Stimulated activated naive CD4-positive, alpha-beta T cell treated with Interleukin-2 at 50 U/mL for 16 hours (primary cell): ENCODE results near the gene SCFD1.
"Not testable (repeated sequence)": the region's sequence is repeated elsewhere in the genome, so short reads cannot be mapped to it uniquely, and the experiment has no call there.

Experiments
- DNase-seq: peaks from one replicate; lab custom pipeline; 2025; lab: John Stamatoyannopoulos, UW

The SCFD1 gene, protein sequence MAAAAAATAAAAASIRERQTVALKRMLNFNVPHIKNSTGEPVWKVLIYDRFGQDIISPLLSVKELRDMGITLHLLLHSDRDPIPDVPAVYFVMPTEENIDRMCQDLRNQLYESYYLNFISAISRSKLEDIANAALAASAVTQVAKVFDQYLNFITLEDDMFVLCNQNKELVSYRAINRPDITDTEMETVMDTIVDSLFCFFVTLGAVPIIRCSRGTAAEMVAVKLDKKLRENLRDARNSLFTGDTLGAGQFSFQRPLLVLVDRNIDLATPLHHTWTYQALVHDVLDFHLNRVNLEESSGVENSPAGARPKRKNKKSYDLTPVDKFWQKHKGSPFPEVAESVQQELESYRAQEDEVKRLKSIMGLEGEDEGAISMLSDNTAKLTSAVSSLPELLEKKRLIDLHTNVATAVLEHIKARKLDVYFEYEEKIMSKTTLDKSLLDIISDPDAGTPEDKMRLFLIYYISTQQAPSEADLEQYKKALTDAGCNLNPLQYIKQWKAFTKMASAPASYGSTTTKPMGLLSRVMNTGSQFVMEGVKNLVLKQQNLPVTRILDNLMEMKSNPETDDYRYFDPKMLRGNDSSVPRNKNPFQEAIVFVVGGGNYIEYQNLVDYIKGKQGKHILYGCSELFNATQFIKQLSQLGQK

GRCh38 chr14:30621940-30622830 is at the start of gene SCFD1:
Gene SCFD1, plus strand, starts transcription at chr14:30622319. Its CDS starts 20 bp downstream, at chr14:30622339.
- DNase-seq, result peak; percentile 92

DNA sequence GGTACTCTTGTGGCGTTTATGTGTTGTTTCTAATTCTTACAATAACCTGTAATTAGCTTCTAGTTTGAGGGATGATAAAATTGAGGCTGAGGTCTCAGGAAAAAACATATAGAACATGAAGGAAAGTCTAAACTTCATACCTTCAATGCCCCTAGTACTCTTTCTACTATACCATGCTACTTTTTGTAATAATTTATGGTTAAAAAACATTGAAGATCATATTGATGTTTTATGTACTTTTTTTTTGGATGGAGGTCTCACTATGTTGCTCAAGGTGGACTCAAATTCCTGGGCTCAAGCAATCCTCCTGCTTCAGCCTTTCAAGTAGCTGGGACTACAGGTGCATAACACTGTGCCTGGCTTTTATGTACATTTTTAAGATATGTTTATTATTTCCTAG is 49.3 kb upstream of the SCFD1 start:
- no peak for DNase-seq

- DNase-seq, result no peak
Observed at GRCh38 chr14:30573226-30573814, 48.8 kb upstream of the SCFD1 start.

- no peak for DNase-seq
Observed at GRCh38 chr14:30573966-30574365, 48.2 kb upstream of the SCFD1 start.

GRCh38 chr14:30574777-30575176 is 47.3 kb upstream of the SCFD1 start:
- DNase-seq, result not testable (repeated sequence)

DNA sequence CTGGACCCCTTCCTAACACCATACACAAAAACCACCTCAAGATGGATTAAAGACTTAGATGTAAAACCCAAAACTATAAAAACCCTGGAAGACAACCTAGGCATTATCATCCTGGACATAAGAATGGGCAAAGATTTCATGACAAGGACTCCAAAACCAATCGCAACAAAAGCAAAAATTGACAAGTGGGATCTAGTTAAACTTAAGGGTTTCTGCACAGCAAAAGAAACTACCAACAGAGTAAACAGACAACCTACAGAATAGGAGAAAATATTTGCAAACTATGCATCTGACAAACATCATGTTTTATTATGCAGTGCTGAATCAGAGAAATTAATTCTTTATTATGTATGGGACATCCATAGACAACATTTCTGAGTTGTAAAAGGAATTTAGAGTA is 45.8 kb upstream of the SCFD1 start:
- DNase-seq, result not testable (repeated sequence)

DNA sequence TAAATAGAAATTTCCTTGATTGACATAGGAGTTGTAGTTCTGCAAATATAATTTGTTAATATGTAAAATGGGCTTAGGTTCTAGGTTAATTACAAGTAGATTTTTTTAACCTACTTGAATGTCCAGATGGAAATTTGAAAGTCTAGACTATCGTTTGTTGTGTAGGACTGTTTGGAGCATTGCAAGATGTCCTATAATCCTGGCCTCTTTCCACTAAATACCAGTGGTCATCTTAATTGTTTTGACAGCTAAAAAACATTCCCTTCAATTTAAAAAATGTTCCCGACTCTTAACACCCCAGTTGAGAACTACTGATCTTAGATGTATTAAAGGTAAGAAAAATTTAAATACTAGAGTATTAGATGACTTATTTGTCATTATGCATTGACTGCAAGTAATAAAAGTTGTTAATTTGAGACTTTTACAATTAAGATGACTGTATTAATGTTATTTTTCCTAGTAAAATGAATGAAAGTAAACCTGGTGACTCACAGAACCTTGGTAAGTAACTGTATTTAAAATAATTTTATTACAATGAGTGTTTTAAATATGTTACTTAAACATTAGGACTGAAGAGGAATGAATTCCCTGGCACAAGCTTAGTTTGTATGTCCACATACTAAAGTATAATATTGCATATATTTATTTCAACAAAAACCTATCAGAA is 41.4 kb upstream of the SCFD1 start:
- DNase-seq, result no peak

DNA sequence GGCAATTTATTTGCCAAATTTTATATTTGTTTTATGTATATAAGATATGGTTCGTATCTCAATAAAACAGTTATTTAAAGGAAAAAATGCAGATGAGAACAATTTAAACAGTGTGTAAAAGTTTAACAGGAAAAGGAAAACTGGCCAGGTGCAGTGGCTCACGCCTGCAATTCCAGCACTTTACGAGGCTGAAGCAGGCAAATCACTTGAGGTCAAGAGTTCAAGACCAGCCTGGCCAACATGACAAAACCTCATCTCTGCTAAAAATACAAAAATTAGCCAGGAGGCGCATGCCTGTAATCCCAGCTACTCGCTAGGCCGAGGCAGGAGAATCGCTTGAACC is 40.9 kb upstream of the SCFD1 start:
- no peak for DNase-seq

DNA sequence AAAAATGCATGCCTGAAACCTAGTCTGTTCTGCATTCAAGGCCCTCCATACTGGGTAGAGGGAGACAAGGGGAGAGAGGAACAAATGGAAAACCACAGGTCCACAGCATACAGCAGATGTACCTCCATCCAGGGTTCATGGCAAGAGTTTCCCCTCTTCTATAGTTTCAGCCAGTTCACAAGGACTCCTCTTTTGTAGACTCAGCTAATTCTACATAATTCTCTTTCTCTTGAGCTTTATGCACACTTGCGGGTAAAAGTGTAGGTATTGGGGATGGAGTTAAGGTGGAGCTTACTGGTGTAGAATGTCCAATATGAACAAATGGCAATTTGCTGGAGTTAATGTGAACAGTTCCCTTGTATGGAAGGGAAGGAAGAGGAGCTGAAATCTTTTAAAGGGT is 39.7 kb upstream of the SCFD1 start:
- no peak for DNase-seq

DNA sequence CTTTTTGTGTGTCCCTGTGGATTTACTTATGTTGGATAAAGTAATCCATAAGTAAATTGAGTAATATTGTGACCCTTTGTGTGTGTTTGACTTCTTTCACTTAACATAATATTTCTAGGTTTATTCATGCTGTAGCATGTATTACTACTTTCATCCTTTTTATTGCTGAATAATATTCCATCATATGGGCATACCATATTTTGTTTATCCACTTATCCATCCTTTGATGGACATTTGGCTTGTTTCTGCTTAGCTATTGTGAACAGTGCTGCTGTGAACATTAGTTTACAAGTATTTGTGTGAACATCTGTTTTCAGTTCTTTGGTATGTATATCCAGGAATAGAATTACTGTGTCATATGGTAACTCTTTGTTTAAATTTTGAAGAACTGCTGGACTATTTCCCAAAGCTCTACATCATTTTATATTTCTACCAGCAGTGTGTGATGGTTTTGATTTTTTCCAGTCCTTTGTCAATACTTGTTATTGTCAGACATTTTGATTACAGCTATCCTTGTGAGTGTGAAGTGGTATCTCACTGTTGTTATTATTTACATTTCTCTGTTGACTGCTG is 38.0 kb upstream of the SCFD1 start:
- no peak for DNase-seq

DNA sequence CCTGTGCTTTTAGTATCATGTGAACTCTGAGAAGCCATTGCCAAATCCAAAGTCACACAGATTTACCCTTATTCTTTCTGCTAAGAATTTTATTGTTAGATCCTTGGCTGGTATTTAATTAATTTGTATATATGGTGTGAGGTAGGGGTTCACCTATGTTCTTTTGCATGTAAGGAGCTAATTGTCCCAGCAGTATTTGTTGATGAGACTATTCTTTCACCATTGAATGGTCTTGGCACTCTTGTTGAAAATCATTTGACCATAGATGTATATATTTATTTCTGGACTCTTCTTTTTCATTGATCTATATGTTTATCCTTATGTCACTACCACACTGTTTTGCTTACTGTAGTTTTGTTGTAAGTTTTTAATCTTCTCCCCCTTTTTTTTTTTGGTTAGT is 36.9 kb upstream of the SCFD1 start:
- no peak for DNase-seq

- DNase-seq, result no peak
Observed at GRCh38 chr14:30587141-30587540, 35.0 kb upstream of the SCFD1 start.

DNA sequence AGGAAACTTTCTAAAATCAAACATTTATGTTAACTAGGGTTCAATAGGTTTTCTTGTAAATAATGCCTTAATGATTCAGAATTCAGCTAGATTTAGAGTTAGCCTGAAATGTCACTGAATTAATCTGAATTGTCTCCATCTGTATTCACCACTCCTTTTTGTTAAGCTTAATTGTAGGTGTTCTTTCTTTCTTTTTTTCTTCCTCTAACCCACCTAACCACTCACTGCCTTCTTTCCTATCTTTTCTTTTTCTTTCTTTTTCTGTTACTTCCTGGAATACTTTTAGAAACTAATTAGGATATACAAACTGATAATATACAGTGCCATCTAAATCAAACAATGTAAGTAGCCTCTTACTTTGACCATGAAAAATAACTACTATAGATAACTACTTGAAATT is 33.2 kb upstream of the SCFD1 start:
- DNase-seq, result no peak

- DNase-seq, result no peak
Observed at GRCh38 chr14:30596935-30597334, 25.2 kb upstream of the SCFD1 start.

- no peak for DNase-seq
Observed at GRCh38 chr14:30597504-30597903, 24.6 kb upstream of the SCFD1 start.

DNA sequence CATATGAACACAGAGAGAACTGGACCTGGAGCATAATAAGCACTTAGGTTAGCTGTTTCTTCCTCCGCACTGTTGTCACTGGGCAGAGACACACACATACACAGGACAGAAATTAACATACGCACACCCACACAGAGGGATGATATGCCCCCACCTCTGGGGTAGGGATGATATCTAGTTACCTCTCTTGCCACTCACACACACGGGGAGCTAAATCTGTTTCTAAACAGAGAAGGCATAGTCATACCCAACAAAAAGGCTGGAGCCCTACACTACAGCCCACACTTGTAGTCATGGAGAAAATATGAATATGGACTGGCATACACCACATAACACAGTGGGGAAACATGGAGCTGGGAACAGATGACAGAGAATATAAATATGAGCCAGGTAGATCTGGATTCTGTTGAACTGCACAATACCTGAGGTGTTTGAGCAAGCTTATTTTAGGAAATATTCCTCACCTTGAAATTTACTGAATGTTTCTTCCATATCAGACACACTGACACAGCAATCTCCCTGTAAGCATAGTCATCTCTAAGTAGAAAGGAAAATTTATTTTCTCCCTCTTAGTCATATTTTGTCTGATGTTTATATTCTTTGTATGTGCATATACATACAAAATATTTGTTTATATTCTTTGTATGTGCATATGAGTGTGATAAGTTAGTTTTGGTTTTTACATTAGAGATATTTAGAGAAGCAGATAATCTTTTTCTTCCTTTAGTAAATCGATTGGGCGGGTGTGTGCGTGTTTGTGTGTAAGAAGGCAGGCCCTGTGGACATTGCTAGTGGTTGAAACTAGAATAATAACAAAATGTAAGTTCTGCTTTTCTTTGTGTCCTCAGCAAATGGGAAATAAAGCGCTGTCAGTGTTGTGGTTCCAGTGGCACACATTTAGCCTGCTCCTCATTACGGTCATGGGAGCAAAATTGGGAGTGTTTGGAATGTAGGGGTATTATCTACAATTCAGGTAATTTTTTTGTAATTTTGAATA is 20.9 kb upstream of the SCFD1 start:
- DNase-seq, result no peak

- no peak for DNase-seq
Observed at GRCh38 chr14:30603402-30603801, 18.7 kb upstream of the SCFD1 start.

DNA sequence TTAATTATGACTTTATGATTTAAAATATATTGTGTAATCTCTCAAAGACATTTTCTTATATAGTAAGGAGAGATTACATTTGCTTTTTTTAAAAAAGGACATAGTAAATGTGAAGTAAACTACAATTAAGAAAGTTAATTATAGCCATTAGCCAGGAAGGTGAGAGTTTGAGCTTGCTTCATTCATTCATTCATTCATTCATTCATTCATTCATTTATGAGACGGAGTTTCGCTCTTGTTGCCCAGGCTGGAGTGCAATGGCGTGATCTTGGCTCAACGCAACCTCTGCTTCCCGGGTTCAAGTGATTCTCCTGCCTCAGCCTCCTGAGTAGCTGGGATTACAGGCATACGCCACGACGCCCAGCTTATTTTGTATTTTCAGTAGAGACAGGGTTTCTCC is 17.4 kb upstream of the SCFD1 start:
- DNase-seq, result not testable (repeated sequence)

DNA sequence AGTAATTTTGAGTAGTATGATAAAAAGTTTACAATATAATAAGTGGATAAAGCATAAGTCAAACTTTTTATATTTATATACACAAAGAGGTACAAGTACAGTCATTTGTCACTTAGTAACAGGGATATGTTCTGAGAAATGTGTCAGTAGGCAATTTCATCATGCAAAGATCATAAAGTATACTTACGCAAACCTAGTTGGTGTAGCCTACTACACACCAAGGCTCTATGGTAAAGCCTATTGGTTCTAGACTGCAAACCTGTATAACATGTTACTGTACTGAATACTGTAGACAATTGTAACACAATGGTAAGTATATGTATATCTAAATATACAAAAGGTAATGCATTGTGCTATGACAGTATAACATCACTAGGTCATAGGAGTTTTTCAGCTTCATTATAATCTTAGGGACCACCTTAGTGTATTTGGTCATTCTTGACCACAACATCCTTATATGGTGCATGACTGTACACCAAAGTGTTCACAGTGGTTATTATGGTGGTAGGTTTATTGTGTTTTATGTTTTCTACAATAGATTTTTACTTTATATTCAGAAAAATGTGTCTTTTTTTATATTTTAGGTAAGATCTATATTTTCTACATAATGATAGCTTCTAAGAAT is 14.9 kb upstream of the SCFD1 start:
- no peak for DNase-seq

- no peak for DNase-seq
Observed at GRCh38 chr14:30608533-30609006, 13.5 kb upstream of the SCFD1 start.
